Stimulated activated CD4-positive, alpha-beta T cell treated with anti-CD3 and anti-CD28 coated beads, Interleukin-4, amount 100 ng/mL, for 48 hours (primary cell): ENCODE results near the gene DNAJB8.

Experiments
- DNase-seq, 2 donors: peaks; one replicate each; pipeline ENCODE4 v3.0.0-alpha.2; 2020; ENCODE audit warnings: low read depth in 2 of 2

DNAJB8 gene

DNA sequence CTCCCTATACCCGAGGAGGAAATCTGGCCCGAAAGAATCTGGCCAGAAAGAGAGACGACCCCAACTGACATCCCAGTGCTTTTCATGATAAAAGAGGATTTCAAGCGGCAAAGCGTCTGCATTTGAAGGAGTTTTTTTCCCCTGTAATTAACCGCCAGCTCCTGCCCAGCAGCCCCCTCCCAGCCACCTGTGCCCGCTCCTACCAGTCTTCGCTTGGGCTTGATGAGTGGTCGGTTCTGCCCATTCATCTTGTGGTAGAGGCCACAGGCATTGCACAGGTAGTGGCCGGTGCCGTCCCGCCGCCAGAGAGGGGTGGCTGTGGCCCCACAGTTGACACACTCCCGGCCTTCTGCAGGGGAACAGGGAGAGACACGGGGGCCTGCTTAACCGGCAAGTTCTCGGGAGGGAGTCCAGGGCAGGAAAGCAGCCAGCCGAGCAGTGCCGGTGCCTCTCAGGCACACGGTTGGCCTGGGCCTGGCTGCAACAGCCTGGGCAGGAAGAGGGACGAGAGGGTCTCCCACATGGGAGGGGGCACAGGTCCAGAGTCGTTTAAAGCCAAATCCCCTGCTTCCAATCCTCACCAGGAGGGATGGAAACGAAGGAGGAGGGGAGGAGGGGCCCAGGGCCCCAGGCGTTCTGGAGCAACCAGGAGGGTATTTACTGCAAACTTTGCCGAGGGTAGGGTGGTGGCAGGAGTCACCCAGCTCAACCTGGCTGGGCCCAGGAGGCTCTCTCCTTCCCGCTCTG is 17.1 kb upstream of the DNAJB8 start:
- no peak for DNase-seq

DNA sequence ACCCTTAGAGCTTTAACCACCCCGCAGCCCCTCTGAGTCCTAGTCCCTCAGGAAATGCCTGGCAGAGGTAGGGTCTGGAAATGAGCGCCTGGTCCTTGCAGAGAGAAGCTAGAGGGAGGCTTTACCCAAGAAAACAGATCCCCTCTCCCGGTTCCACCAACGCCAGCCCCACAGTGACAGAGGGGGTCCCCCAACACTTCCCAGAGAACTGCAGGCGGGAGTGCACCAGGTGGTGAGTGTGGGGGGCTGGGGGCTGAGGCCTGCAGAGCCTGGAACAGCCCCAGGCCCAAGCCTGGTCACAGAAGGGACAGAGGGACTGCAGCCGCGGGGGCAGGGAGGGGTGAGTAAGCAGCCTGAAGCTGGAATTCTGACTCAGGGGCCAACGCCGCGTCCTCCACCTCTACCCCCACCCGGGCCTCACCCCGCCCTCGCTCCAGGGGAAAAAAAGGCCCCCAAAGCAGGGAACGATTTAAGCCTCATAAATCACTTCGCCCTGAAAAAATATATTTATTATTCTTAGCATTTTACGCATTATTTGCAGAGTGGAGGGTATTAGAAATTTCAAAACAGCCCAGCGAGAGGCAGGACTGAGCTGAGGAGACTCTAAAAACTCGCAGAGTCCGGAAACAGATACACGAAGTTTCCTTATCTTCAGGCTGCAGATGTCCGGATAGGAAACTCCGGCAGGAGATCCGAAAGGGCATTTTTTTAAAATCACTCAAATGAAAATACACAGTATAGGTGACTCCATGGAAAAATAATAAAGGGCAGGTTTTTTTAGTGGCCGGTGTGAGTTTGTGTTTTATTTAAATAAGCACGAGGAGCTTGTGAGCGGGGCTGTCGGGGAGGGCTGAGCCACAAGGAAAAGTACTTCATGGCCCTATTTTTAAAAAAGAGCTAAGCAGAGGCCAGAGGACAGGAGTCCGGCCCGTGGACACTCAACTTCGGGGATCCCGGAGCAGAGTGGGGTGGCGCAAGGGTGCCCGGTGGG is 16.3 kb upstream of the DNAJB8 start:
- DNase-seq: no peak

DNA sequence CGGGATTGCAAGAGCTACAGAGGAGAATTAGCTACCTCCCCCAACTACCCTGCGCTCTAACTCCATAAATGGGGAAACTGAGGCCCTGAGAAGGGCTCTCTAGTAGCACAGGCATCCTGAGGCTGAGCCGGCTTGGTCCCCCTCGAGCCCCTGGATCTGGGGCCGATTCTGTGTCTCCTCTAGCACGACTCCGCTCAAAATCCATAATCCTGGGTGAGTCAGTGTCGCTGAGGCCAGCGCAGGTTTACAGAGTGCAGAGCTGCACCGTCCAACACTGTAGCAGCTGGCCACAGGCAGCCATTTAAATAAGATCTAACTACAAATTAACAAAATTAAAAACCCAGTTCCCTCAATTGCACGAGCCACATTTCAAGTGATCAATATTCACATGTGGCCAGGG is 15.5 kb upstream of the DNAJB8 start:
- DNase-seq: no peak

DNA sequence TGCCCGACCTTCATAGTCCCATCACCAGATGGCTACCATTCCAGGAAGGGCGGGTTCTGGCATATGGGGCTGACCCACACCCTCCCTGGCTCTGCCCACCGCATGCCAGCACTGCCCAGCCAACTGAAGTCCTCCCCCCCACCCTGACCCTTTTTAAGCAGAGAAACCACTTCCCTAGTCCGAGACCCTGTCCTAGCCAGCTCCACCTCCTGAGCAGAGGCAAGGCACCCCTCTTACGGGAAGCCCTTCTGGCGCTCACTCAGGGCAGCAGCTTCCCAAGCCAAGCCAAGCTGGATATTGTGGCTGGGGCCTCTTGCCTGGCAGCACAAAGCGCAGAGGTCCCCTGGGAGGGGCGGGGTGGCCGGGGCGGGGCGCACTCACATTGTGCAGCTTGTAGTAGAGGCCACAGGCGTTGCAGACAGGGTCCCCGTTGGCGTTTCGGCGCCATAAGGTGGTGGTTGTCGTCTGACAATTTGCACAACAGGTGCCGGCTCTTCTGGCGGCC is 14.8 kb upstream of the DNAJB8 start:
- DNase-seq: no peak

DNA sequence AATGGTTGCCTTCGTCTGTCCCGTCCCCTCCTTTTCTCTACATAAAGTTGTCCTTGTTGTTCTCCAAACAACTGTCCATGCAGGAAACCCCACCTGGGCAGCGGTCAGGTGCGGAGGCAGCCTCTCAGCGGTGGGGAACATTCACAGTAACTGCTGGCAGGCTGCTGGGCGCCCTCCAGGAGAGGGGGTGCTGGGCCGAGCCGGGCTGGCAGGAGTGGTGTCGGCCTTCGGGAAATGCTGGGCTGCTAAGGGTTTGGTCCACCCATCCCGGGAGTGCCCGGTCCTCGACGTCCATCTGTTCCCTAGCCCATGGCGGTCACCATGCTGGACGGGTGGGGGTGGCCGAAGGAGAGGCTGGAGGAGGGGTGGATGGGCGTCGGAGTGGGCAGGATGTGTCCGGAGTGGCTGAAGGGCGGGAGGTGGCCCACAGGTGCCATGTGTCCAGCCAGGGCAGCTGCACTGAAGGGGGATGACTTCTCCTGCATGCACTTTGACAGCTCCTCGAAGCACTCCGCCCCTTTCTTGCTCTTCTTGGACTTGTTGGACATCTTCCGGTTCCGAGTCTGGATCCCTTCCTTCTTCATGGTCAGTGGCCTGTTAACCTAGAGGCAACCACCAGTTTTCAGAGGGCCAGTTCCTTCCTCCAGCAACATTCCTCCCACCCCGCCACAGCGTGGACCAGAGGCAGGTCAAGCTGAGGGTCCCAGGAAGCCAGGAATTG is 14.2 kb upstream of the DNAJB8 start:
- DNase-seq: no peak

DNA sequence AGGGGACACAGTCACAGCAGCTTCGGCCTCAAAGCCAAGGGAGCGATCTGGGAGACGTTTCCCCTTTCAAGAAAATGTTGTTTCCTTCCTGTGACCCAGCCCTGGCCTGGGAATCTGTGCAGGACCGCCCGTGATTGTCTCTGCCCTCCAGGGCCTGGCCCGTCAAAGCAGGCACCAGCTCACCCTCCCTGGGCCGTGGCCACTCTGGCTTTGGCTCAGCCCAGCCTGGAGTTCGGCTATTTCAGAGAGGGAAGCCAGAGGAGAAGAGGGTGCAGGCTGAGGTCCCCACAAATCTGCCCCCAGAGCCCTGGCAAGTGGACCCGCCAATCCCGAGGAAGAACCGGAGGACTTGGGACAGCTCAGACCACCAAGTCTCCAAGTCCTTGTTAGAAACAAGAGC is 13.6 kb upstream of the DNAJB8 start:
- no peak for DNase-seq

DNA sequence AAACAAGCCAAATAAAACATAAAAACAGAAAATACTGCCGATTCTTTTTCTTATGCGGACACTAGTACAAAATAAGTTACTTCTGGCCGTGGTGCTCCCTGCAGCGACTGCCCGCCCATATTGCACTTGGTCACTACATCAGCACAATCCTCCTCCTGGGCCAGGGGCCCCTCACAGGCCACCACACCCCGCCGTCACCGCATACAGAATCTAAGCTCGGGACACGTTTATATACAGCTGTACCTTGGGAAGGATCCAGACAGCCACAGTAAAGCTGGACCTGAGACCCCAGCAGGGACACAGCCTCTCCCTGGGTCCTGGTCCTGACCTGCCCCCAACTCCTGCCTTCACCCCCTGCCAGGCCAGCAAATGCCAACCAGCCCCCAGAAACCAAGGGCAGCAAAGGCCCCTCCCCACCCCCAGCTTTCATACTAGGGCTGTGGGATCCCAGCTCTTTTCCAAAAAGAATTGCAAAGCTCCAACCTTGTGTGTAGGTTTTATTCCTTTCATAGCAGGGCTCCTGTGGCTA is 12.9 kb upstream of the DNAJB8 start:
- DNase-seq: no peak

DNA sequence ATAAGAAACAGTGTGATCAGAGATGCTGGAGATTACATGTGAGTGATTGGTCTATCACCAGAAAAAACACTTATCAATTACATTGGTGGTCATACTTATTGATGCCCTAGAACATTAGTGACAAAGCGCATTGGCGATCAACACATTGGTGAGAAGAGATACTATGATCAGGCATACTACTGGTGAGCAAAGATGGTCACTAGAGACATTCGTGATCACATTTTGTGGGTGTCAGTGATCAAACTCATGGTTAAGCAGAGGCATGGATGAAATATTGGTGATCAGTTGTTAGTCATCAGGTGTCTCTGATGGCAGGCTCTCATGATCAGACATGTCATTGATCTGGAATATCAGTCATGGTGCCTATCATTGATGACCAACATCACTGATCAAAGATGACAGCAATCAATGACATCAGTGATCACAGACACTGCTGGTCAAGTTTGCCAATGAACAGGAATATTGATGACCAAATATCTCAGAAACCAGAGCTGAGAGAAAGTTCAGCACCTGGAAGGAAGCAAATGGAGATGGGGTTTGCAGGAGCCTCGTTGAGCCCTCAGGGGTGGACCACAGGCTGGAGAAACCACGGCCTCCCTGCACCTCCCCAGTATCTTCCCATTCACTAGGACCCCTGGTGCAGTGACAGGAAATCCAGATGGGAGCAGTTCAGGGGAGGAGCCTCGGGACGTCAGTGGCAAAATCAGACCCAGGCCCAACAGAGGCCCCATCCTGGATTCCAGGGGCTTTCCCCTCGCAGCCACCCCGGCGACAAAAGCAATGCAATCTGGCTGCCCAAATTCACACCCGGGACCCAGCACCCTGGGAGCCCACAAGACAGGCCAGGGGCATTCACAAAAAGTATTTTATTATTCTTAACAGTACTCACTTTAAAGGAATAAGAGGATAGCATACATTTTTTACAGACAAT is 12.2 kb upstream of the DNAJB8 start:
- no peak for DNase-seq

DNA sequence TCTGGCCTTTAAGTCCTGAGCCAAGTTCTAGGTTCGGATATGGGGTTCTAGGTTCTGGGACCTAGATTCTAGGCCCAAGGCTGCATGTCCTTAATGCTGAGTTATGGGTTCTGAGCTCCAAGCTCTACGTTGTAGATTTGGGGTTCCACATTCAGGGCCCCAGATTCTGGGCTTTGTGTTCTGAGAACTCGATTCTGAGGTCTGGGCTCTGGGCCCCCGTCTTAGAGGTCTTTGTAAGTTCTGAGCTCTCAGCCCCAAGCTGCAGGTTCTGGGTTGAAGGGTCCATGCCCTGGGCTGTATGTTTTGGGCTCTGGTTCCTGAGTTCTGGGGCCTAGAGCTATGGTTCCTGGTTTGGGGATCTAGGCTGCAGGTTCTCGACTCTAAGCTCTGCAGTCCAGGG is 10.0 kb upstream of the DNAJB8 start:
- no peak for DNase-seq

DNA sequence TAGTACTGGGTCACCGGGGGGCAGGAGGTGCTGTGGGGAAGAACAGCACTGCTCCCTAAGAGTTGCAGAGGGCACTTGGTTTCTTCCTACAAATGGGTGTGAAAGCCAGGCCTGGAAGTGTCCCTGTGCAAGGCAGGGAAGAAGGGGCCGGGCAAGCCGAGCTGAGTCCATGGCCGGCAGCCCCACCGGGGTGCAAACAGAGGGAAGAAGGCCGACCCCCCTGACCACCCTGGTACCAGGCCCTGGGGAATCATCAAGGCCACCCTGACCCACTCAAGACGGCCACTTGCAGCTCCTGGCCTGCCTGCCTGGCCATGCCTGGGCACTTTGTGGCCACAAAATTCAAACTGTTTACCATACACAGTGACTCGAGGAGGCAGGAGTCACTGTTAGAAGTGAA is 8.7 kb upstream of the DNAJB8 start:
- DNase-seq: no peak

DNA sequence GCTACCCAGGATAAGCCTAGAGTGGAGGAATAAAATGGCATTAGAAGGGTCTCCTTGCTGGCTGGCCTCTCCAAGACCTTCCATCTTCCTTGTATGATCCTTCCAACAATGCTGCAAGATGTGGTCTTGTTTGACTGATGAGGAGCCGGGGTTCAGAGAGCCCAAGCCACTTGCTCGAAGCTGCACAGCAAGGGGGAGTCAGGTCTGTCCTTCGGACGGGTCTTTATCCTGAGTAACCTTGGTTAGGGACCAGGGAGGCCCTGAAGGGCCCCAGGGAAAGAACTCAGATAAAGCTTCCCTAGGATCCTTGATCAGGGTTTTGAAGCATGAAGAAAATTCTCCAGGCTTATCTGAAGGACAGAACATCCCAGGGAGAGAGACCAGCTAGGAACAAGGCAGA is 7.0 kb upstream of the DNAJB8 start:
- no peak for DNase-seq

DNA sequence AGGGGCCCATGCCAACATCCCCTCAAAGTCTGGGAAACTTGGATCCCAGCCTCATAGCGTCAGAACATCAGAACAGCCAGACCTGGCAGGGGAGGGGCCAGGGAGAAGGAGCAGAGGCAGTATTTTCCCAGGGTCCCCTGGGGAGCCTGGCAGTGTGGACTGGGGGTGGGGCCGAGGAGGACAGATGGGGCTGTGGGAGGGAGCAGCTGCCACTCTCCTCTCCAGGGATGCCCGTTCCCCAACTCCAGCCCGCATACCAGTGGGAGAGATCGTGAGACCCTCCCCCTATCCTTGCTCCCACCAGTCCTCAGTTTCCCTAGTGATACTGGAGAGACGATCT is 6.5 kb upstream of the DNAJB8 start:
- DNase-seq: no peak

DNA sequence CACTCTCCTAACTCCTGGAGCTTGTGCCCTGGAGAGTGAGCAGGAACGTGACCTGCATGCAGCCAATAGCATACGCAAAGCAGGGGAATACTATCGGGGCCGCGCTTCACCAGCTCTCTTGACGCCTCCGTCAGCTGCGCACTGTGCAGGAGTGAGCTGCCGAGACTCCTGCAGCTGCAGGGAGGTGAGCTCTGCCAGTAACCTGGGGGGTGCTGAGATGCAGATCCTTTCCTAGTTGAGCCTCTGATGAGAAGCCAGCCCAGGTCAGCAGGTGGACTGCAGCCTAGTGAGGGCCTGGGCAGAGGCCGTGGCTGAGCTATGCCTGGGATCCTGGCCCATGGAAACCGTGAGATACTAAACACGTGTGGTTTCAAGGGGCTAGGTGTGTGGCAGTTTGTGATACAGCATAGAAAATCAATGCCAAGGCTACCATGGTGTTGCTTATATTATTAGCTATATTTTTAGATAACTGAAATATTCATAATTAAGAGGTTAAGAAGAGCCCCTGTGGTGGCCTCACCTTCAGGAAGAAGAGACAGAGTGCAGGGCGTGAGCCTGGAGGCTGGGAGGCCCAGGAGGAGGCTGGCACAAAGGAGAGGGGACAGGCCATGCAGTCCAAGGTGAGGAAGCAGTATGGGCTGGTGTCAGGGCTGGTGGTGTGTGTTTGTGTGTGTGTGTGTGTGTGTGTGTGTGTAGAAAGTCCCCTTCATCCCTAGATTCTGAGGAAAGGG is 5.9 kb upstream of the DNAJB8 start:
- no peak for DNase-seq

DNA sequence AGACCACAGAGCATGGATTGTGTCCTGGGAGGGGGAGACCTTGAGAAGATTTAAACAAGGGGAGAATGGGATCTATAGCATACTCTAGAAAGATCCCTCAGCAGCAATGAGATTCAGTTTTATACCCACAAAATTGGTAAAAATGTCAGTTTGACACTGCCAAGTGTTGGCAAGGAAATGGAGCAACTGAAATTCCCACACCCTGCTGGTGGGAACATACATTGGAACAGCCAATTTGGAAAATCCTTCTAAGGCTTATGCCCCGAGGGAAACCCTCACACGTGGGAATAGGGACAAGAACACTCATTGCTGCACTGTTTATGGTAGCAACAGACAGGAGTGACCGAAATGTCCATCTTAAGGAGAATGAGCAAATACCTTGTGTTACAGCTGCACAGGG is 5.0 kb upstream of the DNAJB8 start:
- no peak for DNase-seq

DNA sequence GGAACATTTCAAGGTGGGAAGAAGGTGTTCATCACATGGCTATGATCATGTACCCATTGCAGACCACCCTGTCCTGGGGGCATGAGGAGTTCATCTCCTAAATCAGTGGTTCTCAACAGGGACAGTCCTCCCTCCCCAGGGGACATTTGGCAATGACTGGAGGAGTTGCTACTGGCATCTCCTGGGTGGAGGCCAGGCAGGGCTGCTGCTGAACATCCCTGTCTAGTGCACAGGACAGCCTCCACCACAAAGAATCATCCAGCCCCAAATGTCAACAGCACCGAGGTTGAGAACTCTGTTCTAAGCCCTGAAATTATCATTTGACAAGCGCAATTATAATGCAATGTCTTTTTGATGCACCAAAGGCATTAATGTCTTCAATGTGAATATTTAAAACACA is 4.4 kb upstream of the DNAJB8 start:
- no peak for DNase-seq

DNA sequence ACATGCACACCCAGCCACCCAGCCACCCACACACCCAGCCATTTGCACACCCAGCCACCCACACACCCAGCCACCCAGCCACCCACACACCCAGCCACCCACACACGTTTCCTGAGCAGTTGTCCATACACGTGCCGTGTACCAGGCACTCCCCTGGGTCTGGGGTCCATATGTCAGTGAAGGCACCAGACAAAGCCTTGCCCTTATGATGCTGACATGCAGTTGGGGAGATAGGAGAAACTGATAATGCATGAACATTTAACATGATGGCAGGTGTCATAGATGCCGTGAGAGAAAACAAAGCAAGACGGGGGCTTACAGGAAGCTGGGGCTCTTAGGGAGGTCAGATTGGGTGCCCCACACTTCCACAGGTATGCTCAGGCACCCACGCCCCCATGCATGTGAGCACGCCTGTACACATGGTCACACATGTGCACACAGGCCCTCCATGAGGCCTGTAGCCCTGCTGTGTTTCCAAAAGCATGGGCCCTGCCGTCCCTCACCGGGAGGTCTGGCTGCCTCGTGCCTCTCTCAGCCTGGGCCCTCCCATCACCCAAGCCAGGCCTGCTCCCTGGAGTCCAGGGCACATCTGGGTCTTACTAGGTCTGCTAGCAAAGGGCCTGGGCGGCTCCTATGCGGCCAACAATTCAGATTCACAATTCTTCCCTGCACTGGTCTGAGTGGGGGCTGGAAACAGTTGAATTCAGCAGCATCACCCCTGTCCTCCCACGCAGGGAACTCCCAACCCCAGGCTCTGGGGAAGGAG is 3.6 kb upstream of the DNAJB8 start:
- no peak for DNase-seq

DNA sequence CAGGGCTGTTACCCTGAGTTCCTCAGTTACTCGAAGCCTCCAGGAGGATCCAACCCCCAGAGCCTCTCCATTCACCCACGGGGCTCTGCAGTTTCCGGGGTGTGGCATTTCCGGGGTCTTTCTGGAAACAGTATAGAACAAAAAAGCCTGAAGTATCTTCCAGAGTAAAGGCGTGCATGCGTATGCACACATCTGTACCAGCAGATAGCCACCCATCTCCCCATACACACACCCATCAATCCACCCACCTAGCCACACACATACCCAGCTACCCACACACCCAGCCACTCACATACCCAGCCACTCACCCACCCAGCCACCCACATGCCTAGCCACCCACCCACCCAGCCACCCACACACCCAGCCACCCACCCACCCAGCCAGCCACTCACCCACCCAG is 2.9 kb upstream of the DNAJB8 start:
- no peak for DNase-seq

DNA sequence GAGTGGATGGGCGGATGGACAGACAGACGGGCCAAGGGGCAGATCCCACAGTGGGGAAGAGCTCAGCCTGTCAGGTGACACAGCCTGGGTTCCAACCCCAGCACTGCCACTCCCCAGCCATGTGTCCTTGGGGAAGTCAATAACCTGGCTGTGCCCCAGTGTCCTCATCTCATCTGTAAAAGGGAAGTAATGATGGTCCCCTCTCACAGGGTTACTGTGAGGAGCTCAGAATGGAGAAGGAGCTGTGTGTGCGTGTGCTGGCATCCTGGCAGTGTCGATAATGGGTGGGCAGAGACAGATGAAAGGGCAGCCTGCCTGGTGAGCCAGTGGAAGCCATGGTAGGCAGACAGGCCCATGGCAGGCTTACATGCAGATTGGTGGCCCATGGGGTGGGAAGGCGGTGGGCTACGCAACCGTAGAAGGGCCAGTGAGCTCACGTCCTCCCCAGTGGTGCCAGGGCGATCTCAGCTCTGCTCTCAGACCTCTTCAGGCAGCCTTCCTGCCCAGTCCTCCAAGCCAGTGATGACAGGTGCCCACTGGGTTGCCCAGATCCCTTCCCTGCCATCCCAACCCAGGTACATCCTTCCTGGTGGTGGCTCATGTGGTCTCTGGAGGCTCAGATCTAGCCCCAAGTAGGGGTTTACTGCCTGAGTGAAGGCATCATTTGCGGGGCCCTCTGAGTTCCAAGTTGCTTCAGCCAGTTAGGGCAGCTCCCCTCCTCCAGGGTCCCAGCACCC is 2.3 kb upstream of the DNAJB8 start:
- DNase-seq: no peak

DNA sequence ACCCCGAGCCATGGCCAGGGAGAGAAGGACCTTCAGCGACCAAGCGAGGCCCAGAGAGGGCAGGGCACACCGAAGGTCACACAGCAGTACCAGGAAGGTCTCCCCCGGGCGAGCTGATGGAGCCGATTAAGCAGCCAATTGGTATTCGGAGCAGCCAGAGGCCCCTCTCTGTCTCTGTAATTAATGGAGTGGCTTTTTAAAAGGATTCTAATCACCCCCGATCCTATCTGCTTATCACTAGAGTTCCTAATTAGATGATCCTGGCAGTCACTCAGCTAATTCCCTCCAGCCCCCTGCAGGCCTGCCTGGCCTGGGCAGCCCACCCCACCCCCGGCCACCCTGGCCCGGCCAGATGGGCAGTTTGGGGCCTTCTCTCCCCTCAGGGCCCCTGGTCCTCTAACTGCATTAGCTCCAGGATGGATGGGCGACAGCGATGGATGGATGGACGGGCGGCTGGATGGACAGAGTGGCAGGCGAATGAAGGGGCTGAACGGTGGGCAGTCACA is 1.6 kb upstream of the DNAJB8 start:
- no peak for DNase-seq
